ES-I3 (cell line): ENCODE data around the gene CTXN1.
A peak's percentile ranks its signal among the peaks of the same experiment; 100 is the strongest.
"Not testable (repeated sequence)": the region's sequence is repeated elsewhere in the genome, so short reads cannot be mapped to it uniquely, and the experiment has no call there.

ENCODE experiments used
- H3K36me3 ChIP-seq: 2 replicates; pipeline ENCODE4 v1.6.1; 2013; ENCODE audit warnings: mild to moderate bottlenecking, low read length, control low read depth, moderate library complexity; ENCODE audit not compliant: insufficient read depth
- H3K4me1 ChIP-seq: 2 replicates; pipeline ENCODE4 v1.6.1; 2013; ENCODE audit warnings: mild to moderate bottlenecking, control low read depth, low read length; ENCODE audit not compliant: insufficient read depth
- H3K9ac ChIP-seq: 2 replicates; pipeline ENCODE4 v1.6.1; 2013; ENCODE audit warnings: low read depth, mild to moderate bottlenecking, low read length, moderate library complexity
- H3K9me3 ChIP-seq: 2 replicates; pipeline ENCODE4 v1.6.1; 2013; ENCODE audit warnings: mild to moderate bottlenecking, low read length, moderate library complexity; ENCODE audit not compliant: control insufficient read depth, insufficient read depth

Gene CTXN1

GRCh38 chr19:7961920-7962626 is 36.1 kb upstream of the CTXN1 start:
- Histone ChIP-seq H3K36me3 (peaks cover 42% of the 10 kb centered on the region), H3K4me1 (no peaks in the 10 kb centered on the region), H3K9ac (no peak overlapping the region), H3K9me3 (no peaks in the 10 kb centered on the region)

GRCh38 chr19:7961082-7961481 is 35.1 kb upstream of the CTXN1 start:
- H3K4me1 ChIP-seq, H3K9ac ChIP-seq, H3K9me3 ChIP-seq: not testable (repeated sequence)
- H3K36me3 ChIP-seq: peaks cover 37% of the 10 kb centered on the region

GRCh38 chr19:7959211-7959610 is 33.3 kb upstream of the CTXN1 start:
- Histone ChIP-seq H3K36me3 (peaks cover 27% of the 10 kb centered on the region), H3K9me3 (no peaks in the 10 kb centered on the region), H3K4me1 (no peaks in the 10 kb centered on the region), H3K9ac (no peak overlapping the region)

- Histone ChIP-seq H3K4me1 (no peaks in the 10 kb centered on the region; the same call in 1 of the 2 replicates), H3K9me3 (no peaks in the 10 kb centered on the region), H3K36me3 (peaks cover 7% of the 10 kb centered on the region), H3K9ac (no peak overlapping the region)
Observed at GRCh38 chr19:7955696-7956095, 29.8 kb upstream of the CTXN1 start.

- no peak overlapping the region for H3K9ac ChIP-seq
- no peaks in the 10 kb centered on the region; the same call in 1 of the 2 replicates for H3K4me1 ChIP-seq
- H3K36me3 ChIP-seq: no peaks in the 10 kb centered on the region
- no peaks in the 10 kb centered on the region for H3K9me3 ChIP-seq
Observed at GRCh38 chr19:7953576-7953975, 27.6 kb upstream of the CTXN1 start.

GRCh38 chr19:7953060-7953459 is 27.1 kb upstream of the CTXN1 start:
- H3K36me3 ChIP-seq: no peaks in the 10 kb centered on the region
- no peak overlapping the region for H3K9ac ChIP-seq
- H3K9me3 ChIP-seq: no peaks in the 10 kb centered on the region
- H3K4me1 ChIP-seq: no peaks in the 10 kb centered on the region; the same call in 1 of the 2 replicates

- Histone ChIP-seq H3K9me3 (no peaks in the 10 kb centered on the region), H3K4me1 (no peaks in the 10 kb centered on the region; the same call in 1 of the 2 replicates), H3K36me3 (no peaks in the 10 kb centered on the region), H3K9ac (no peak overlapping the region)
Observed at GRCh38 chr19:7947939-7948338, 22.0 kb upstream of the CTXN1 start.

- Histone ChIP-seq H3K9me3 (no peaks in the 10 kb centered on the region), H3K4me1 (no peaks in the 10 kb centered on the region), H3K9ac (peak overlapping the region; percentile 97), H3K36me3 (peaks cover 4% of the 10 kb centered on the region; the same call in 1 of the 2 replicates)
Observed at GRCh38 chr19:7944177-7944761, 18.3 kb upstream of the CTXN1 start.

- Histone ChIP-seq H3K4me1 (no peaks in the 10 kb centered on the region), H3K9ac (peak within 1 kb of the TSS; percentile 97), H3K9me3 (no peaks in the 10 kb centered on the region), H3K36me3 (peaks cover 4% of the 10 kb centered on the region; the same call in 1 of the 2 replicates)
Observed at GRCh38 chr19:7943444-7944176, 17.7 kb upstream of the CTXN1 start, which contains the start of gene TIMM44. Gene TIMM44, minus strand, starts transcription at chr19:7943666. Its CDS starts 15 bp downstream, at chr19:7943651.

GRCh38 chr19:7942981-7943443 is 17.1 kb upstream of the CTXN1 start:
- peaks cover 4% of the 10 kb centered on the region; the same call in 1 of the 2 replicates for H3K36me3 ChIP-seq
- no peaks in the 10 kb centered on the region for H3K4me1 ChIP-seq
- H3K9me3 ChIP-seq: no peaks in the 10 kb centered on the region
- peak overlapping the region; percentile 97 for H3K9ac ChIP-seq

GRCh38 chr19:7941895-7942596 is 16.1 kb upstream of the CTXN1 start:
- Histone ChIP-seq H3K4me1 (no peaks in the 10 kb centered on the region), H3K36me3 (peaks cover 4% of the 10 kb centered on the region; the same call in 1 of the 2 replicates), H3K9me3 (no peaks in the 10 kb centered on the region), H3K9ac (peak overlapping the region; percentile 97; the same call in 1 of the 2 replicates)

- Histone ChIP-seq H3K36me3 (peaks cover 4% of the 10 kb centered on the region; the same call in 1 of the 2 replicates), H3K9ac (no peak overlapping the region), H3K4me1 (no peaks in the 10 kb centered on the region), H3K9me3 (no peaks in the 10 kb centered on the region)
Observed at GRCh38 chr19:7940841-7941240, 14.9 kb upstream of the CTXN1 start.

- Histone ChIP-seq H3K36me3 (peaks cover 8% of the 10 kb centered on the region), H3K9me3 (no peaks in the 10 kb centered on the region), H3K9ac (no peak overlapping the region), H3K4me1 (no peaks in the 10 kb centered on the region)
Observed at GRCh38 chr19:7934766-7935165, 8.8 kb upstream of the CTXN1 start.
